Measurements from ENCODE around the gene ALAD.

ALAD gene

DNA sequence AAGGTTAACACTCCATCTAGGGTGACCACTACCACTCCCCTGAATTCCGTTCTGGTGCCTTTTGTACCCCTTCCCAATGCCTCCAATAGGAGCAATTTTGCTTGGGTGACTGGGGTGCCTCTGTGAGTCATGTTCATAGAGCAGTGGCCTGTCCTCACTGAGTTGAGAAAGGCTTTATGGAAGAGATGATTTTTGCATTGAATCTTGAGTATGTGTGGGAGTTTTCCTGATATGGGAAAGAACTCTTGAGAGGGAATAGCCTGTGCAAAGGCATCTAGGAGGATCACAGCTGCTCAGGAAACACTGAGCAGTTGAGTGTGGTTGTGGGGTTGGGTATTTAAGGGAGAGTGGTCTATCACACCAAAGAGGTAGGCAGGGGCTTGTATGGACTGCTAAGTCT, 25.6 kb upstream of the ALAD start:
- Histone ChIP-seq H2AFZ (ENCODE audit: low read depth, low read length) (no peak overlapping the region), H3K79me2 (ENCODE audit: low read length) (no peaks in the 10 kb centered on the region), H3K36me3 (replicated peaks; ENCODE audit: low read depth, low read length) (no peaks in the 10 kb centered on the region), H3K4me2 (ENCODE audit: low read length) (no peak overlapping the region), H3K9me3 (ENCODE audit: insufficient read depth, low read length) (no peaks in the 10 kb centered on the region), H3K27me3 (ENCODE audit: low read depth, low read length) (no peaks in the 10 kb centered on the region), H3K4me3 (ENCODE audit: low read length) (no peak overlapping the region), H4K20me1 (ENCODE audit: insufficient read depth, low read length) (no peaks in the 10 kb centered on the region), H3K4me1 (ENCODE audit: low read length) (no peaks in the 10 kb centered on the region), H3K9ac (ENCODE audit: low read length) (no peak overlapping the region), H3K27ac (ENCODE audit: low read length) (no peak overlapping the region)
- TF ChIP-seq, protein P1, sequence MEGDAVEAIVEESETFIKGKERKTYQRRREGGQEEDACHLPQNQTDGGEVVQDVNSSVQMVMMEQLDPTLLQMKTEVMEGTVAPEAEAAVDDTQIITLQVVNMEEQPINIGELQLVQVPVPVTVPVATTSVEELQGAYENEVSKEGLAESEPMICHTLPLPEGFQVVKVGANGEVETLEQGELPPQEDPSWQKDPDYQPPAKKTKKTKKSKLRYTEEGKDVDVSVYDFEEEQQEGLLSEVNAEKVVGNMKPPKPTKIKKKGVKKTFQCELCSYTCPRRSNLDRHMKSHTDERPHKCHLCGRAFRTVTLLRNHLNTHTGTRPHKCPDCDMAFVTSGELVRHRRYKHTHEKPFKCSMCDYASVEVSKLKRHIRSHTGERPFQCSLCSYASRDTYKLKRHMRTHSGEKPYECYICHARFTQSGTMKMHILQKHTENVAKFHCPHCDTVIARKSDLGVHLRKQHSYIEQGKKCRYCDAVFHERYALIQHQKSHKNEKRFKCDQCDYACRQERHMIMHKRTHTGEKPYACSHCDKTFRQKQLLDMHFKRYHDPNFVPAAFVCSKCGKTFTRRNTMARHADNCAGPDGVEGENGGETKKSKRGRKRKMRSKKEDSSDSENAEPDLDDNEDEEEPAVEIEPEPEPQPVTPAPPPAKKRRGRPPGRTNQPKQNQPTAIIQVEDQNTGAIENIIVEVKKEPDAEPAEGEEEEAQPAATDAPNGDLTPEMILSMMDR (IDR thresholded peaks at IDR 0.05; ENCODE audit: low read depth, low read length) = no peak
- no peak for TF ChIP-seq EZH2phosphoT487 (IDR thresholded peaks at IDR 0.05; ENCODE audit: low read depth)

DNA sequence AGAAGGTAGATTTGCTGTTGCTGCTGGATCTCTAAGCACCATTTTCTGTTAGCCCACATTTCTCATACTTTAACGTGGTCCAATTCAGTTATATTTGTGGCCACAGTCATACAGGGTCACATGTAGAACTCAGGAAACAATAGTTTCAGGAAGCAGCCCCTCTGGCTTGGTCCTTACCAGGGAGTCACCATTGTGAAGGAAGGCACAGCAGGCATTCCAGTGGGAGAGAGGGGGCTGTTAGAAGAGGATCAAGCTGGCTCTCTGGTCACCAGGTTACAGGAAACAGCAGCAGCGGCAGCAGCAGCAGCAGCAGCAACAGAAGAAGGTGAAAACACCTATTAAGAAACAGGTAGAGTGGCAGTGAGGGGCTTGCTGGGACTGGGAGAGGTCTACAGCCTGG, 24.0 kb upstream of the ALAD start:
- H3K79me2 ChIP-seq (ENCODE audit: low read length) = no peaks in the 10 kb centered on the region
- H3K4me2 ChIP-seq (ENCODE audit: low read length) = no peak overlapping the region
- H3K27me3 ChIP-seq (ENCODE audit: low read depth, low read length) = no peaks in the 10 kb centered on the region
- H4K20me1 ChIP-seq (ENCODE audit: insufficient read depth, low read length) = no peaks in the 10 kb centered on the region
- no peaks in the 10 kb centered on the region for H3K9me3 ChIP-seq (ENCODE audit: insufficient read depth, low read length)
- no peak overlapping the region for H3K4me3 ChIP-seq (ENCODE audit: low read length)
- peaks cover 2% of the 10 kb centered on the region for H3K4me1 ChIP-seq (ENCODE audit: low read length)
- no peak overlapping the region for H2AFZ ChIP-seq (ENCODE audit: low read depth, low read length)
- no peak overlapping the region for H3K27ac ChIP-seq (ENCODE audit: low read length)
- no peak overlapping the region for H3K9ac ChIP-seq (ENCODE audit: low read length)
- no peaks in the 10 kb centered on the region for H3K36me3 ChIP-seq (replicated peaks; ENCODE audit: low read depth, low read length)
- TF ChIP-seq, protein P1 (IDR thresholded peaks at IDR 0.05; ENCODE audit: low read depth, low read length) = no peak
- TF ChIP-seq EZH2phosphoT487 (IDR thresholded peaks at IDR 0.05; ENCODE audit: low read depth) = no peak

DNA sequence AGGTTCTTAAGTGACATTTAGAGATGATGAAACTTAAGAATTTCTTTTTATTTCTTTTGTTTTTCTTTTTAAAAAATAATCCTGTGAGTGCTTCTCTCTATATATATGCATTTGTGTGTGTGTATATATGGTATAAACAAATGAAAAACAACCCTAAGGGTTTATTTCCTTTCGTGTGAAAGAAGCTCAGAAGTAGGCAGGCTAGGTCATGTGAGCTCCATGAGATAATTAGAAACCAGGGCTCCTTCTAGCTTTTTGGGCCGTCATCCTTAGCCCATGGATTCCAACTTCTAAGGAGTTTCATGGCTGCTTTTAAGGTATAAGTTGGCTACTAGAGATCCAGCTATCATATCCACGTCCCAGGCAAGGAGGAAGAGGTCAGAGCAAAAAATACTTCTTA, 20.6 kb upstream of the ALAD start:
- Histone ChIP-seq H2AFZ (ENCODE audit: low read depth, low read length) (no peak overlapping the region), H3K4me1 (ENCODE audit: low read length) (peaks cover 27% of the 10 kb centered on the region), H3K9ac (ENCODE audit: low read length) (no peak overlapping the region), H3K4me3 (ENCODE audit: low read length) (no peak overlapping the region), H4K20me1 (ENCODE audit: insufficient read depth, low read length) (no peaks in the 10 kb centered on the region), H3K27me3 (ENCODE audit: low read depth, low read length) (no peaks in the 10 kb centered on the region), H3K9me3 (ENCODE audit: insufficient read depth, low read length) (no peaks in the 10 kb centered on the region), H3K4me2 (ENCODE audit: low read length) (no peak overlapping the region), H3K79me2 (ENCODE audit: low read length) (no peaks in the 10 kb centered on the region), H3K27ac (ENCODE audit: low read length) (no peak overlapping the region), H3K36me3 (replicated peaks; ENCODE audit: low read depth, low read length) (no peaks in the 10 kb centered on the region)
- no peak for TF ChIP-seq EZH2phosphoT487 (IDR thresholded peaks at IDR 0.05; ENCODE audit: low read depth)
- TF ChIP-seq, protein P1 (IDR thresholded peaks at IDR 0.05; ENCODE audit: low read depth, low read length) = no peak

DNA sequence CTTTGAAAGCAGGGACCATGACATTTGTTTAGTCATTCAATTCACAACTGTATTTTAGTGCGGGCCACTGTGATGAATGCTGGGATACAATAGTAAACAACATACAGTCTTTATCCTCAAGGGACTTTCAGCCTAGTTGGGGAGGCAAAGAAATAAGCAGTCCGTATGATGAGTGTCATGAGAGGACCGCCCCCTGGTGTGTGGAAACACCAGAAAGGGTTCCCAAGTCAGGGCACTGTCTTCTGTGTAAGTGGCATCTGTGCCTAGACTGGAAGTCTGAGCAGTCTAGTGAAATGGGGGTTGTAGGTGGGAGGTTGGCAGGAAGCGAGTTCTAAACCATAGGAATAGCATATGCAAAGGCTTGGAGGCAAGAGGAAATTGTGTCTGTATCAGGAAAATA, 16.3 kb upstream of the ALAD start:
- Histone ChIP-seq H3K4me1 (ENCODE audit: low read length) (peaks cover 41% of the 10 kb centered on the region), H3K9me3 (ENCODE audit: insufficient read depth, low read length) (no peaks in the 10 kb centered on the region), H2AFZ (ENCODE audit: low read depth, low read length) (peak overlapping the region; percentile 62), H3K4me2 (ENCODE audit: low read length) (peak overlapping the region; percentile 80), H4K20me1 (ENCODE audit: insufficient read depth, low read length) (no peaks in the 10 kb centered on the region), H3K9ac (ENCODE audit: low read length) (peak overlapping the region; percentile 70; the same call in 1 of the 2 replicates), H3K36me3 (replicated peaks; ENCODE audit: low read depth, low read length) (no peaks in the 10 kb centered on the region), H3K27ac (ENCODE audit: low read length) (peak overlapping the region; percentile 96), H3K79me2 (ENCODE audit: low read length) (no peaks in the 10 kb centered on the region), H3K27me3 (ENCODE audit: low read depth, low read length) (no peaks in the 10 kb centered on the region), H3K4me3 (ENCODE audit: low read length) (no peak overlapping the region)
- TF ChIP-seq, protein P1 (IDR thresholded peaks at IDR 0.05; ENCODE audit: low read depth, low read length) = peak; percentile 37
- no peak for TF ChIP-seq EZH2phosphoT487 (IDR thresholded peaks at IDR 0.05; ENCODE audit: low read depth)

All from OCI-LY3 (cell line).